Glomerular visceral epithelial cell (primary cell): Measurements from ENCODE around the gene GMCL2.
"Not testable (repeated sequence)": the region's sequence is repeated elsewhere in the genome, so short reads cannot be mapped to it uniquely, and the experiment has no call there.

ENCODE experiments used
- DNase-seq: peaks from one replicate; pipeline ENCODE4 v3.0.0-alpha.2; 2016; ENCODE audit errors: extremely low spot score

The GMCL2 gene

GRCh38 chr5:178187014-178187413, at the start of gene GMCL2:
Gene GMCL2, minus strand, starts transcription at chr5:178187371. Its CDS starts 72 bp downstream, at chr5:178187299.
- DNase-seq = no peak

GRCh38 chr5:178236679-178237078, 49.5 kb upstream of the GMCL2 start:
- no peak for DNase-seq

GRCh38 chr5:178236126-178236525, 49.0 kb upstream of the GMCL2 start:
- DNase-seq = no peak

- no peak for DNase-seq
Observed at GRCh38 chr5:178235588-178235974, 48.4 kb upstream of the GMCL2 start.

GRCh38 chr5:178234750-178235587, 47.8 kb upstream of the GMCL2 start:
- peak; percentile 54 for DNase-seq

- no peak for DNase-seq
Observed at GRCh38 chr5:178234121-178234749, 47.1 kb upstream of the GMCL2 start.

GRCh38 chr5:178232920-178233429, 45.8 kb upstream of the GMCL2 start:
- DNase-seq = no peak

- peak; percentile 74 for DNase-seq
Observed at GRCh38 chr5:178232124-178232919, 45.2 kb upstream of the GMCL2 start, which contains the start of gene PHYKPL. Gene PHYKPL, minus strand, starts transcription at chr5:178232802. Its CDS starts 252 bp downstream, at chr5:178232550.

- no peak for DNase-seq
Observed at GRCh38 chr5:178231539-178232123, 44.5 kb upstream of the GMCL2 start.

- DNase-seq = no peak
Observed at GRCh38 chr5:178230879-178231538, 43.8 kb upstream of the GMCL2 start.

- DNase-seq = no peak
Observed at GRCh38 chr5:178229861-178230260, 42.7 kb upstream of the GMCL2 start.

- not testable (repeated sequence) for DNase-seq
Observed at GRCh38 chr5:178229111-178229510, 41.9 kb upstream of the GMCL2 start.

GRCh38 chr5:178228609-178229008, 41.4 kb upstream of the GMCL2 start:
- DNase-seq = no peak

- DNase-seq = no peak
Observed at GRCh38 chr5:178227929-178228328, 40.8 kb upstream of the GMCL2 start.

GRCh38 chr5:178227138-178227659, 40.0 kb upstream of the GMCL2 start:
- DNase-seq = no peak

- no peak for DNase-seq
Observed at GRCh38 chr5:178225174-178225573, 38.0 kb upstream of the GMCL2 start.

GRCh38 chr5:178224403-178224802, 37.2 kb upstream of the GMCL2 start:
- DNase-seq = no peak

GRCh38 chr5:178223828-178224335, 36.7 kb upstream of the GMCL2 start:
- DNase-seq = no peak

GRCh38 chr5:178223196-178223773, 36.1 kb upstream of the GMCL2 start:
- DNase-seq = no peak

- DNase-seq = no peak
Observed at GRCh38 chr5:178222292-178222691, 35.1 kb upstream of the GMCL2 start.
